A549 treated with Hydrocortisone at 1 μM for 4 hours (cell line): Measurements from ENCODE around the gene SCD. TPM values are rescaled to one million over a fixed set of nuclear protein-coding genes. Genes with fewer than 3 reads are reported as not detected.

Experiments
- total RNA-seq: library from RNA; stranded (reverse); fragments of 200-300 nt; extraction: Qiagen RNA extraction; gene quantifications from 5 replicates; pipeline ENCODE4 v1.2.3, GENCODE V29; 2022

Gene SCD
- total RNA-seq, result 128 to 195 TPM (median 161 TPM) in 5 replicates

DNA sequence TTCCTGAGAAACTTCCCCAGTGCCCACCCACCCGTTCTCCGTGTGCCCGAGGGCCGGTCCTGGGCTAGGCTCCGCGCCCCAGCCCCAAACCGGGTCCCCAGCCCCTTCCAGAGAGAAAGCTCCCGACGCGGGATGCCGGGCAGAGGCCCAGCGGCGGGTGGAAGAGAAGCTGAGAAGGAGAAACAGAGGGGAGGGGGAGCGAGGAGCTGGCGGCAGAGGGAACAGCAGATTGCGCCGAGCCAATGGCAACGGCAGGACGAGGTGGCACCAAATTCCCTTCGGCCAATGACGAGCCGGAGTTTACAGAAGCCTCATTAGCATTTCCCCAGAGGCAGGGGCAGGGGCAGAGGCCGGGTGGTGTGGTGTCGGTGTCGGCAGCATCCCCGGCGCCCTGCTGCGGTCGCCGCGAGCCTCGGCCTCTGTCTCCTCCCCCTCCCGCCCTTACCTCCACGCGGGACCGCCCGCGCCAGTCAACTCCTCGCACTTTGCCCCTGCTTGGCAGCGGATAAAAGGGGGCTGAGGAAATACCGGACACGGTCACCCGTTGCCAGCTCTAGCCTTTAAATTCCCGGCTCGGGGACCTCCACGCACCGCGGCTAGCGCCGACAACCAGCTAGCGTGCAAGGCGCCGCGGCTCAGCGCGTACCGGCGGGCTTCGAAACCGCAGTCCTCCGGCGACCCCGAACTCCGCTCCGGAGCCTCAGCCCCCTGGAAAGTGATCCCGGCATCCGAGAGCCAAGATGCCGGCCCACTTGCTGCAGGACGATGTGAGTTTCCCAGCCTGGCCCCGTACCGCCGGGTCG, at the start of gene SCD:
Gene SCD, plus strand, starts transcription at position 469 of the 803 bp plus-strand sequence. Its CDS starts 272 bp downstream, at position 741.

DNA sequence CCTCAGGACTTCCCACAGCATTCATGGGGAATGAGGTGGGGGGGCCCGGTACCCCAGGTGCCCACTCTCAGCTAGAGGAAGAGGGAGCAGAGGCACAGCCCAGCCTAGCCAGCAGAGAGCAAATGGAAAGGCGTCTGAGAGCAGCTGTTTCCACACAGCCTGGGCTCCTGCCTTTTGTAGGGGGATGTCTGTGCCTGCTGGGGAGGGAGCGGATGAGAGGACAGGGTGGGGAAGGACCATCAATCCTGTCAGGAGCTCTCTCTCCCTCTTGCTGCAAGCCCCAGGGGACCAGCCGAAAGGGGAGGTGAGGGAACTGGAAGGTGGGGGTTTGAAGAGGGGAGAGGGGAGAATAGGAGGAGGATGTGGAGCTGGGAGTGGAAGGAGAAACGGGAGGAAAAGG, 17.0 kb upstream of the SCD start, which contains the start of gene PKD2L1:
Gene PKD2L1, minus strand, starts transcription at position 150 of the 400 bp plus-strand sequence. Its CDS starts 125 bp downstream, at position 25.

Other genes with a start within 250 kb of the SCD start
- gene ERLIN1, start 161.2 kb upstream of the SCD start, total RNA-seq, result 44.0 to 79.6 TPM (median 53.0 TPM) in 5 replicates
- gene CHUK, start 117.6 kb upstream of the SCD start, total RNA-seq, result 17.8 to 28.1 TPM (median 20.1 TPM) in 5 replicates
- gene CWF19L1, start 79.6 kb upstream of the SCD start, total RNA-seq, result 20.5 to 28.1 TPM (median 22.5 TPM) in 5 replicates
- gene BLOC1S2, start 60.6 kb upstream of the SCD start, total RNA-seq, result 94.5 to 106 TPM (median 96.5 TPM) in 5 replicates
- 0.05 to 0.31 TPM (median 0.16 TPM) in 5 replicates for gene PKD2L1, start 17.0 kb upstream of the SCD start, total RNA-seq
- gene WNT8B, start 115.8 kb downstream of the SCD start, total RNA-seq, result not detected in 5 replicates
- gene SEC31B, start 172.6 kb downstream of the SCD start, total RNA-seq, result 1.4 to 2.5 TPM (median 2.1 TPM) in 5 replicates
- 273 to 296 TPM (median 282 TPM) in 5 replicates for gene NDUFB8, start 182.6 kb downstream of the SCD start, total RNA-seq
- gene HIF1AN, start 188.7 kb downstream of the SCD start, total RNA-seq, result 15.8 to 18.3 TPM (median 16.1 TPM) in 5 replicates